SKM-1 treated with dmso at 0.1 percent for 144 hours (cell line): ENCODE data around the gene LAMB3.

Experiments
- DNase-seq: peaks from one replicate; lab custom pipeline; 2025; ENCODE audit not compliant: unreplicated experiment; lab: John Stamatoyannopoulos, UW

Gene LAMB3

GRCh38 chr1:209618756-209619420 is 33.3 kb downstream of the LAMB3 start:
- no peak for DNase-seq

DNA sequence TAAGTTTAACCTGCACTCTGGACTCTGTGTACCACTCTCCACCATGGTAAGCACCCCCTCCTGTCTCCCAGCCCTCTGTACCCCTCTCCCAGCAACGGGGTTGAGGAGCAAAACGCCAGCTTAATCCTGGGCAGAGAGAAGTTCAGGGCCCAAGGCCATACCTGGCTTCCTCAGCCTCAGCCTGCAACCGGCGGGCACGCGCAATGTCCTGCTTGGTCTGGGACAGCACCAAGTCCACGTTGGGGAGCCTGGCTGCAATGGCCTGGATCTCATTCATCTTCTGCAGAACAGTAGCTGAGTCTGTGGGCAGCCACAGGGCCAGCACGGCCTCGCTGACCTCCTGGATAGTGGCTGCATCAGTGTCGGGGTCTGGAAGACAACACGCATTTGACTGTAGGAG is 33.9 kb downstream of the LAMB3 start:
- no peak for DNase-seq

DNA sequence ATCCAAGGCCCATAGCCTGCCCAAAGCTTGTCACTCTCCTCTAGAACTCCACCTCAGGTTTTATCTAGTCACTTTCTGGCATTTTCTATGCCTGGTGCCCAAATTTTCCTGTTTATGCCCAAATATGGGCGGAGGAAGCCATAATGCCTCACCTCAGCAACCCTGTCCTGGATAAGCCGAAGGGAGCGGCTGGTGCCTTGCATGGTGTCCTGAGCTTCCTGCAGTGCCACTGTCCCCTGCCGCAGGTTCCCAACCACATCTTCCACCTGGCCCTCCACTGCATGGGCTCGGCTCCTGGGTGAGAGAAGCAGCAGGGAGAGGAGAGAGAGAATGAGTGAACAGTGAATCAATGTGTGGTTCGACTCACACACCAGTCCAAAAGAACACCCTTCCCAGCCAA is 34.5 kb downstream of the LAMB3 start:
- no peak for DNase-seq

GRCh38 chr1:209617047-209617673 is 35.1 kb downstream of the LAMB3 start:
- DNase-seq = no peak

DNA sequence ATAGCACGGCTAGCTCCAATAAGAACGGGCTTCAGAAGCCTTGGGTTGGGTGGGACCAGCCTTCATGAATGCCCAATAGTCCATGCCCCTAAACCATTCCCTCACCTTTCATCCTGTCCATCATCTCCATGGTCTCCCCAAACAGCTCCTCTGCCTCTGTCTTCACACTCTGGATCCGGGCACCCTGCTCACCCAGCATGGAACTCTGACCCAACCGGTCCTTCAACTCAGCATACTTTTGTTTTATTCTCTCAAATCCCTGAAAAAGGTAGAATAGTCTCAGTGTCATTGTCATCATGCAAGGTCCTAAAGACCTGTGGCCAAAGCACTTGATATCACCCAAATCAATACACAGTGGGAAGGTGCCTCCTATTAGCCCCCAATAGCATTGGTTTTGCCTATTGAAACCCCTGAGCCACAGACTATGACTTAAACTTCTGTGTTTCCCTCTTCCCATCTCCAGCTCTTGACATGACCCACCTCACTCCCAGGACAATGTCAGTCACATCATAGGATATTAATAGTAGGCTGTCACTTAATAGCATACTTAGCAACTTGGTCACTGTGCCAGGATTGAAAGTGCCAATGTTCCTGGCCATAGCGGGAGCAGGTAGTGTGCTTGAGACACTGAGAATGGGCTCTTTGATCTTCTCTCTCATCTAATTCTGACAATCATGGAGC is 35.7 kb downstream of the LAMB3 start:
- DNase-seq = no peak

- no peak for DNase-seq
Measured at GRCh38 chr1:209614906-209615305, 37.3 kb downstream of the LAMB3 start.

DNA sequence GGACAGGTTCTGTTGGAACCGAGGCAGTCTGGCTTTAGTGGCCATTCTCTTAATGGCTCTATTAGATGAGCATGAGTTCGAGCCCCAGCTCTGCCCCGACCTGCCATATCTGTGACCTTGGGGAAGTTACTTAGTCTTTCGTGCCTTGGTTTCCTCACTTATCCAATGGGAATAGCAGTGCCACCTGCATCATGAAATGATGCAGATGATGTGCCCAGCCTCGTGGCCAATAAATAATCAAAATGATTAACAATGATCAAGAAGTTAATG is 38.1 kb downstream of the LAMB3 start:
- no peak for DNase-seq

DNA sequence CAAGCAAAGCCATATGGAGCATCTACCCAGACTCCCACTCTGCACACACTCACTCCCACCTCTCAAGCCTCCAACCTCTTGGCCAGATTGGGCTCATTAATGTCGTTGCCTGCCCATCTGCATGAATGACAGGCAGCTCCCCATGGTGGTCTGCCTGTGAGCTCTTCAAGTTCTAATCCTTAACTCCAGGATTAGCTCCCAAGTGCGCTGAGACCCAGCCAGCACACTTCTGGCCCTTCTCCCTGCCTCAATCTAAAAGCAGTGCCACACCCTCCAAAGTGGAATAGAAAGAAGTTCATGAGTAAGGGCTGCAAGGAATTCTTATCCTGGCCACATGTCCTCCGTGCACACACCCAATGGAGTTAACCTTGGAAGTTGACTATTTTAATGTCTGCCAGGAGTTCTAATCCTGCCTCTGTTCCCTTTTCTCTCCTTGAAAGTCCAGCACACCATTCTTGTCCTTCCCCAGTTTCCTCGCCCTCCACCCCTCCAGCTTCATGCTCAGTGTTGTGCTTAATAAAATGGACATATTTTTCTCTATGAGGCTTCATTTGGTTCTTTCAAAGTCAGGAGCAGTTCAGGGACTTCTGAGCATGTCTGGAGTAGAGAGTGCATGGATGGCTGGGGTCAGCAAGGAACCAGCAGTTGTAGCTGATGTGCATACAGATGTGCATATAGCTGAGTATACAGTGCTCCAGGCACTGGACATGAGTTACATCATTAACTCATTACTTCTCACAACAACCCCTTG is 38.6 kb downstream of the LAMB3 start:
- no peak for DNase-seq

- DNase-seq = peak; percentile 10
Measured at GRCh38 chr1:209612646-209613399, 39.4 kb downstream of the LAMB3 start.

- no peak for DNase-seq
Measured at GRCh38 chr1:209611771-209612570, 40.3 kb downstream of the LAMB3 start.

DNA sequence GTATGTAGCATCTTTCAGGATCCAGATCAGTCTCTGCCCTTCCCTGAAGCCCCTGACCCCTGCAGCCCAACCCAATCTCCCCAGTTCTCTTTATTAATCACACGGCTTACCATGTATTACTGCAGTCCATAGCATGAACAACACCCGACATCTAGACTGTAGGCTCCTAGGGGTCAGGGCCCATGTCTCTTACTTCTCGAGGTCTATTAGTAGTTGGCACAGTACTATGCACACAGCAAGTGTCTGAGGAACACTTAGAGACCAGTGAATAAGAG is 41.7 kb downstream of the LAMB3 start:
- DNase-seq = no peak

GRCh38 chr1:209609791-209610630 is 42.2 kb downstream of the LAMB3 start:
- DNase-seq = no peak

- no peak for DNase-seq
Measured at GRCh38 chr1:209609041-209609790, 43.0 kb downstream of the LAMB3 start.

DNA sequence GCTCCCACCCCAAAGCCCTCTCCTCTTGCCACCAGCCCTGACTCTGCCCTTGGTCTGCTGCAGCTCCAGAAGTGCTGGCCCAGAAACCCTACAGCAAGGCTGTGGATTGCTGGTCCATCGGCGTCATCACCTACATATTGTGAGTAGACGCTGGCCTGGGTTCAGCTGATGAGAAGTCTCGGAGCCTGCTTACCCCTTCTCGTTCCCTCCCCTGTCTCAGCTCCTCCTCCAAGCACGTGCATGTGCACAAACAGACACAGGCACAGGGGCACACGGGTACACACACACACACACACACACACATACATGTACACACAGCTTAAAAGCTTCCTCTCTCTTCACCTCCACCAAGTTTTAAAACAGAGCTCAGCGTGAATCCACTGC is 44.4 kb downstream of the LAMB3 start:
- no peak for DNase-seq

DNA sequence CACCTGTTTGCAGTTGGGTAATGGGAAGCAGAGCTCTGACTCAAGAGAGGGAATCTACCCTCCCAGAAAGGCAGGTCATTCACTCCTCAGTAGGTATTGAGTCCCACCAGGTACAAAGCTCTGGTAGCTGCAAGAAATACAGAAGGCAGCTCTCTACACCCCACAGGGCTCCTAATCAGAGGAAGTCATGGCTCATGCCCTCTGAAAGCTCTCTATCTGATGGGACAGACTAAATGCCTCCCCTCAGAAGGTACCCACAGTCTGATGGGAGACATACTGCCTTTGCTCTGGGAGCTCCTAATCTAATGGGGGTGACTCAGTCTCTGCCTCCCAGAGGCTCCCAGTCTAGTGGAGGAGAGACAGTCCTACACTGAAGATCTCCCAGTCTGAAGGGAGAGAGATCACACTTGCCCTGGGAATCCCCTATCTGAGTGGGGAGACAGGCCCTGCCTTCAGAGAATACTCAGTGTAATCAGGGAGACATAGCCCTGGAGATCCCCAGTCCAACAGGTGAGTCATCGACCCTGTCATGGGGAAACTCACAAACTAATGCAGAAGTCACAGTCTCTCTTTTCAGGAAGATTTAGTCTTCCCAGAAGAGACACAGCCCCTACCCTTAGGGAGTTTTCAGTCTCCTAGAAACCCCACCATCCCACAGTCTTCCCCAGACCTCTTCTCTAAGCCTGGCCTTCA is 45.0 kb downstream of the LAMB3 start:
- no peak for DNase-seq

GRCh38 chr1:209603877-209604276 is 48.3 kb downstream of the LAMB3 start:
- no peak for DNase-seq

GRCh38 chr1:209601809-209602657 is 50.2 kb downstream of the LAMB3 start:
- DNase-seq = peak; percentile 22

- DNase-seq = no peak
Measured at GRCh38 chr1:209600541-209600940, 51.7 kb downstream of the LAMB3 start.
